K562 (cell line): Measurements from ENCODE around the gene EWSR1. TPM values are rescaled to one million over a fixed set of nuclear protein-coding genes. Genes with fewer than 3 reads are reported as not detected.

Source experiments
- AFF4 ChIP-seq: sonication (generic); formaldehyde crosslinking; IDR thresholded peaks from 2 replicates; pipeline ENCODE4 v1.8.0; 2023; ENCODE audit warnings: mild to moderate bottlenecking, missing genetic modification reagents
- MCM2 ChIP-seq: fragments of 450-650 bp; IDR thresholded peaks from 2 replicates; pipeline ENCODE4 v1.6.1; 2017; ENCODE audit warnings: low read depth, mild to moderate bottlenecking
- POLR3G ChIP-seq: IDR thresholded peaks from 2 replicates; pipeline ENCODE4 v1.6.1; 2011; ENCODE audit not compliant: insufficient read length, insufficient replicate concordance; ENCODE audit errors: extremely low read depth
- PRDM10 ChIP-seq: fragments of 450-650 bp; IDR thresholded peaks from 2 replicates; pipeline ENCODE4 v1.6.1; 2018; ENCODE audit not compliant: partially characterized antibody
- RNF219 ChIP-seq: fragments of 250-450 bp; sonication (Bioruptor Pico); IDR thresholded peaks from 2 replicates; pipeline ENCODE4 v1.5.0; 2022; ENCODE audit warnings: mild to moderate bottlenecking
- THRA ChIP-seq: fragments of 450-650 bp; IDR thresholded peaks from 2 replicates; pipeline ENCODE4 v1.6.1; 2017; ENCODE audit warnings: mild to moderate bottlenecking, moderate library complexity
- TRIM24 ChIP-seq, 2 experiments: fragments of 450-650 bp; IDR thresholded peaks; 2 replicates each; pipeline ENCODE4 v1.6.1; 2016
- ZBTB12 ChIP-seq: fragments of 250-450 bp; sonication (Bioruptor Pico); IDR thresholded peaks from 2 replicates; pipeline ENCODE4 v1.4.0; 2020
- ZKSCAN3 ChIP-seq: fragments of 250-450 bp; sonication (Bioruptor Pico); IDR thresholded peaks from 2 replicates; pipeline ENCODE4 v1.4.0; 2020
- ZNF398 ChIP-seq: fragments of 250-450 bp; sonication (Bioruptor Pico); IDR thresholded peaks from 2 replicates; pipeline ENCODE4 v1.8.0; 2021; ENCODE audit warnings: moderate library complexity, mild to moderate bottlenecking, inconsistent platforms
- ZNF696 ChIP-seq: fragments of 250-450 bp; sonication (Bioruptor Pico); conservative IDR thresholded peaks from 2 replicates; pipeline ENCODE4 v1.4.0; 2020; ENCODE audit warnings: mild to moderate bottlenecking, moderate library complexity
- polyA plus RNA-seq, 8 experiments: library from polyadenylated mRNA; depleted of rRNA in 4 of 8; stranded (reverse) in 5 of 8; unstranded in 3 of 8; fragments of >200 nt; fragmentation: Nextera tagmentation in 2 of 8; fragmentation: Illumina TruSeq in 1 of 8; extraction: Ambion mirVana in 2 of 8; extraction: Trizol in 1 of 8; gene quantifications; 2 replicates each; pipeline versions ENCODE4 v1.2.1 to v1.2.3, GENCODE V29; 2011 to 2014; ENCODE audit warnings: inconsistent platforms in 1 of 8, missing spikeins in 1 of 8
- total RNA-seq, 7 experiments: library from RNA; depleted of rRNA in 6 of 7; stranded (reverse); fragments of >200 nt in 6 of 7; fragmentation: Illumina TruSeq in 2 of 7; extraction: Trizol in 2 of 7; gene quantifications; 2 replicates each; pipeline versions ENCODE4 v1.2.1 to v1.2.3, GENCODE V29; 2011 to 2021; ENCODE audit warnings: low replicate concordance in 1 of 7

The EWSR1 gene
- total and polyA plus RNA-seq, 9 of the 15 experiments (the other 6 are each of a cell fraction or from before 2014, with no cell fraction given): 83.3 to 450 (median 239) TPM

GRCh38 chr22:29245626-29246385, 22.3 kb upstream of the EWSR1 start (continued):
- TF ChIP-seq RNF219 (no peak), ZKSCAN3 (CRISPR knock-in tag) (no peak), PRDM10 (no peak), ZBTB12 (CRISPR knock-in tag) (no peak), TRIM24 (IDR thresholded peaks at IDR 0.05) (no peak), ZNF398 (no peak), MCM2 (no peak), POLR3G (no peak), ZNF696 (CRISPR knock-in tag) (no peak), AFF4 (CRISPR knock-in tag) (no peak), THRA (no peak)
